GM12874 (cell line): Measurements from ENCODE around the gene UROD.

ENCODE experiments used
- TF ChIP-seq, protein P1 (sequence below): IDR thresholded peaks from 2 replicates; pipeline ENCODE4 v1.5.1; 2011; ENCODE audit warnings: low read depth, mild to moderate bottlenecking, control low read depth, low read length, moderate library complexity; ENCODE audit not compliant: insufficient read depth

Gene UROD

DNA sequence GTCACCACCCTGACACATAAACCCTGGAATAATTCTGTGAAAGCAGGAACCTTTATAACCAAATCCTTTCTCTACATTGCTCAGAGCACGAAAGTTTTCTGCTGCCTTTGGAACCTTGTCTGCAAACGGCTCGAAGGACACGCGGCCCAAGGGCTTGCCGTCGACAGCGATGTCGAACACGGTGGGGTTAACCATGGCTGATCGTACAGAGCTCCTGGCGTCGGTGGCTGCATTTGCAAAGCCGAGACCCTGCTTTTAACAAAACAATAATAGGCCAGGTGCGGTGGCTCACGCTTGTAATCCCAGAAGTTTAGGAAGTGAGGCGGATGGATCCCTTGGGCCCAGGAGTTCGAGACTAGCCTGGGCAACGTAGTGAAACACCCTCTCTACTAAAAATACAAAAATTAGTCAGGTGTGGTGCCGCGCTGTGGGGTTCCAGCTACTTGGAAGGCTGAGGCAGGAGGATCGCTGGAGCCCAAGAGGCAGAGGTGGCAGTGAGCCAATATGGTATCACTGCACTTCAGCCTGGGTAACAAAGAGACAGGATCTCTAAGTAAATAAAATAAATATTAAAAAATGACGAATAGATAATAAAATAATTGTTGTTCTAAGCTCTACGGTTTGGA, 23.4 kb upstream of the UROD start:
- TF ChIP-seq, protein P1, sequence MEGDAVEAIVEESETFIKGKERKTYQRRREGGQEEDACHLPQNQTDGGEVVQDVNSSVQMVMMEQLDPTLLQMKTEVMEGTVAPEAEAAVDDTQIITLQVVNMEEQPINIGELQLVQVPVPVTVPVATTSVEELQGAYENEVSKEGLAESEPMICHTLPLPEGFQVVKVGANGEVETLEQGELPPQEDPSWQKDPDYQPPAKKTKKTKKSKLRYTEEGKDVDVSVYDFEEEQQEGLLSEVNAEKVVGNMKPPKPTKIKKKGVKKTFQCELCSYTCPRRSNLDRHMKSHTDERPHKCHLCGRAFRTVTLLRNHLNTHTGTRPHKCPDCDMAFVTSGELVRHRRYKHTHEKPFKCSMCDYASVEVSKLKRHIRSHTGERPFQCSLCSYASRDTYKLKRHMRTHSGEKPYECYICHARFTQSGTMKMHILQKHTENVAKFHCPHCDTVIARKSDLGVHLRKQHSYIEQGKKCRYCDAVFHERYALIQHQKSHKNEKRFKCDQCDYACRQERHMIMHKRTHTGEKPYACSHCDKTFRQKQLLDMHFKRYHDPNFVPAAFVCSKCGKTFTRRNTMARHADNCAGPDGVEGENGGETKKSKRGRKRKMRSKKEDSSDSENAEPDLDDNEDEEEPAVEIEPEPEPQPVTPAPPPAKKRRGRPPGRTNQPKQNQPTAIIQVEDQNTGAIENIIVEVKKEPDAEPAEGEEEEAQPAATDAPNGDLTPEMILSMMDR, result no peak

- TF ChIP-seq, protein P1, result no peak
These were observed 17.6 kb upstream of the UROD start for GRCh38 chr1:44994309-44994898.

DNA sequence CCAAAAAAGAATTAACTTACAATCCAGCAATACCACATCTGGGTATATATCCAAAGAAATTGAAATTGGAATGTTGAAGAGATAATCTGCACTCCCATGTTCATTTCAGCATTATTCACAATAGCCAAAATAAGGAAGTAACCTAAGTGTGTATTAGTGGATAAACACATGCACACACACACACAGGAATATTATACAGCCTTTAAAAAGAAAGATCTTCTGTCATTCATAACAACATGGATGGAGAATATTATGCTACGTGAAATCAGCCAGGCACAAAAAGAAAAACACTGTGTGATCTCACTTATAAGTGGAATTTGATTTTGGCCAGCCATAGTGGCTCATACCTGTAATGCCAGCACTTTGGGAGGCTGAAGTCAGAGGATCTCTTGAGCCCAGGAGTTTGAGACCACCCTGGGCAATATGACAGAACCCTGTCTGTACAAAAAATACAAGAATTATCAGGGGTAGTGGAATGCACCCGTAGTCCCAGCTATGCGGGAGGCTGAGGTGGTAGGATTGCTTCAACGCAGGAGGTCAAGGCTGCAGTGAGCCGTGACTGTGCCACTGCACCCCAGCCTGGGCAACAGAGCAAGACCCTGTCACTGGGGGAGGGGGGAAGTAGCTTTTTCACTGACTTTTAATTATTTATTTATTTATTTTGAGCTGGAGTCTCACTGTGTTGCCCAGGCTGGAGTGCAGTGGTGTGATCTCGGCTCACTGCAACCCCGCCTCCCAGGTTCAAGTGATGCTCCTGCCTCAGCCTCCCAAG, 16.4 kb upstream of the UROD start:
- TF ChIP-seq, protein P1, result no peak

- TF ChIP-seq, protein P1, result no peak
These were observed 12.8 kb upstream of the UROD start for GRCh38 chr1:44999232-44999631.

- TF ChIP-seq, protein P1, result no peak
These were observed 11.0 kb upstream of the UROD start for GRCh38 chr1:45001011-45001481.

GRCh38 chr1:45002650-45003645, 9.1 kb upstream of the UROD start:
- TF ChIP-seq, protein P1, result no peak
